H1 (cell line): ENCODE results near the gene LCAT. TPM values are rescaled to one million over a fixed set of nuclear protein-coding genes. Genes with fewer than 3 reads are reported as not detected.

Experiments used
- CTCF ChIA-PET: fragments of 300-600 bp; sonication (Branson Sonifier 250); formaldehyde crosslinking; loops from one replicate; lab custom pipeline; 2021; ENCODE audit not compliant: partially characterized antibody; lab: Charles Lee
- POLR2A ChIA-PET: fragments of 300-600 bp; sonication (Branson Sonifier 250); formaldehyde crosslinking; loops from one replicate; lab custom pipeline; 2021; ENCODE audit warnings: inconsistent platforms; ENCODE audit not compliant: partially characterized antibody; lab: Charles Lee
- DNase-seq, 2 experiments: peaks; one replicate each; pipeline versions ENCODE4 v3.0.0 to v3.0.0-alpha.2; 2010 to 2022; ENCODE audit warnings: low spot score in 2 of 2, low read depth in 1 of 2, mixed read lengths in 1 of 2
- FAIRE-seq: peaks from 2 replicates; lab custom pipeline; 2011; peaks lifted over from hg19 to GRCh38; lab: Jason Lieb, UNC
- H2AFZ ChIP-seq: 2 replicates; pipeline ENCODE4 v1.8.1; 2012; ENCODE audit warnings: low read length, inconsistent platforms
- H2AK5ac ChIP-seq: 2 replicates; pipeline ENCODE4 v1.6.1; 2013; ENCODE audit warnings: low read depth, low read length
- H2BK120ac ChIP-seq: replicated peaks from 2 replicates; pipeline ENCODE3; 2013; ENCODE audit warnings: low read depth, low read length, inconsistent platforms
- H2BK12ac ChIP-seq: 2 replicates; pipeline ENCODE4 v1.6.1; 2013; ENCODE audit warnings: low read depth, low read length
- H2BK15ac ChIP-seq: 2 replicates; pipeline ENCODE4 v1.6.1; 2013; ENCODE audit warnings: low read length
- H2BK20ac ChIP-seq: 2 replicates; pipeline ENCODE4 v1.6.1; 2013; ENCODE audit warnings: low read length
- H2BK5ac ChIP-seq: 2 replicates; pipeline ENCODE4 v1.6.1; 2013; ENCODE audit warnings: low read depth, low read length
- H3K14ac ChIP-seq: 2 replicates; pipeline ENCODE4 v1.6.1; 2013; ENCODE audit warnings: inconsistent platforms; ENCODE audit not compliant: insufficient read length
- H3K18ac ChIP-seq: 2 replicates; pipeline ENCODE4 v1.6.1; 2013; ENCODE audit warnings: low read length; ENCODE audit errors: extremely low read depth
- H3K23ac ChIP-seq: 2 replicates; pipeline ENCODE4 v1.6.1; 2013; ENCODE audit warnings: inconsistent platforms; ENCODE audit not compliant: insufficient read length
- H3K23me2 ChIP-seq: 2 replicates; pipeline ENCODE4 v1.6.1; 2013; ENCODE audit warnings: low read depth, low read length
- H3K27ac ChIP-seq: 2 replicates; pipeline ENCODE4 v1.6.1; 2011; ENCODE audit warnings: low read depth, low read length, inconsistent platforms
- H3K27me3 ChIP-seq, 4 experiments: replicated peaks in 1 of 4; 1 replicate in 1 of 4; 2 replicates in 3 of 4; pipeline versions ENCODE4 v1.6.1 to v1.8.1; 2011 to 2013; ENCODE audit warnings: low read length in 3 of 4, mild to moderate bottlenecking in 3 of 4, inconsistent platforms in 2 of 4, mixed read lengths in 2 of 4, moderate library complexity in 1 of 4; ENCODE audit not compliant: control insufficient read depth in 3 of 4, insufficient read depth in 3 of 4; ENCODE audit errors: extremely low read depth in 1 of 4
- H3K36me3 ChIP-seq, 4 experiments: 2 replicates each; pipeline versions ENCODE4 v1.6.1 to v1.8.1; 2011 to 2013; ENCODE audit warnings: mild to moderate bottlenecking in 4 of 4, low read length in 3 of 4, moderate library complexity in 2 of 4, control low read depth in 1 of 4, inconsistent platforms in 1 of 4; ENCODE audit not compliant: insufficient read depth in 4 of 4, control insufficient read depth in 2 of 4
- H3K4ac ChIP-seq: replicated peaks from 2 replicates; pipeline ENCODE3; 2013; ENCODE audit warnings: low read length, low read depth, mixed read lengths, inconsistent platforms; ENCODE audit not compliant: insufficient read length
- H3K4me1 ChIP-seq, 4 experiments: replicated peaks in 1 of 4; 1 replicate in 1 of 4; 2 replicates in 3 of 4; pipeline versions ENCODE4 v1.6.1 to v1.8.1; 2011 to 2013; ENCODE audit warnings: low read length in 3 of 4, inconsistent platforms in 2 of 4, mixed read lengths in 1 of 4; ENCODE audit not compliant: insufficient read depth in 4 of 4, control insufficient read depth in 3 of 4
- H3K4me2 ChIP-seq, 2 experiments: 2 replicates each; pipeline versions ENCODE4 v1.6.1 to v1.8.1; 2011 to 2013; ENCODE audit warnings: low read depth in 2 of 2, low read length in 2 of 2, control low read depth in 1 of 2, inconsistent platforms in 1 of 2, mild to moderate bottlenecking in 1 of 2; ENCODE audit not compliant: insufficient read depth in 1 of 2
- H3K4me3 ChIP-seq, 4 experiments: fragments of 200-600, 300-600 bp in 1 of 4; sonication (generic), shearing (Covaris generic), sonication (Bioruptor Twin) in 1 of 4; 2 replicates each; pipeline versions ENCODE4 v1.5.1 to v1.8.1; 2011 to 2016; ENCODE audit warnings: low read length in 4 of 4, low read depth in 3 of 4, control low read depth in 2 of 4, inconsistent platforms in 2 of 4, mild to moderate bottlenecking in 2 of 4, mixed read lengths in 1 of 4, moderate library complexity in 1 of 4; ENCODE audit not compliant: insufficient read depth in 2 of 4; ENCODE audit errors: extremely low read depth in 1 of 4
- H3K56ac ChIP-seq: replicated peaks from 2 replicates; pipeline ENCODE3; 2013; ENCODE audit warnings: low read depth, mild to moderate bottlenecking, mixed read lengths, low read length, inconsistent platforms; ENCODE audit not compliant: insufficient read length
- H3K79me1 ChIP-seq: 2 replicates; pipeline ENCODE4 v1.6.1; 2013; ENCODE audit warnings: low read depth, low read length, control low read depth
- H3K79me2 ChIP-seq, 2 experiments: 2 replicates each; pipeline versions ENCODE4 v1.6.1 to v1.8.1; 2012 to 2013; ENCODE audit warnings: low read length in 2 of 2, mild to moderate bottlenecking in 2 of 2, inconsistent platforms in 1 of 2; ENCODE audit not compliant: insufficient read depth in 2 of 2, control insufficient read depth in 1 of 2
- H3K9ac ChIP-seq, 4 experiments: replicated peaks in 1 of 4; 1 replicate in 1 of 4; 2 replicates in 3 of 4; pipeline versions ENCODE4 v1.6.1 to v1.8.1; 2011 to 2013; ENCODE audit warnings: low read depth in 3 of 4, low read length in 3 of 4, control low read depth in 2 of 4, mild to moderate bottlenecking in 2 of 4, moderate library complexity in 2 of 4, inconsistent platforms in 1 of 4; ENCODE audit errors: extremely low read depth in 1 of 4
- H3K9me3 ChIP-seq, 2 experiments: 2 replicates each; pipeline versions ENCODE4 v1.6.1 to v1.8.1; 2012 to 2013; ENCODE audit warnings: mild to moderate bottlenecking in 2 of 2, moderate library complexity in 2 of 2, control low read depth in 1 of 2, inconsistent platforms in 1 of 2, low read depth in 1 of 2, low read length in 1 of 2, mixed read lengths in 1 of 2; ENCODE audit not compliant: insufficient read depth in 2 of 2
- H4K20me1 ChIP-seq, 2 experiments: replicated peaks in 1 of 2; 2 replicates each; pipeline versions ENCODE3 to v1.8.1; 2011 to 2013; ENCODE audit warnings: inconsistent platforms in 2 of 2, low read length in 2 of 2, mild to moderate bottlenecking in 1 of 2; ENCODE audit not compliant: insufficient read depth in 2 of 2, control insufficient read depth in 1 of 2
- H4K5ac ChIP-seq: 2 replicates; pipeline ENCODE4 v1.6.1; 2013; ENCODE audit warnings: low read length, low read depth, mixed read lengths, inconsistent platforms; ENCODE audit not compliant: insufficient read length
- H4K8ac ChIP-seq: 2 replicates; pipeline ENCODE4 v1.8.0; 2013; ENCODE audit warnings: mild to moderate bottlenecking, moderate library complexity, low read length, inconsistent platforms; ENCODE audit not compliant: insufficient read depth; ENCODE audit errors: extremely low read depth
- H4K91ac ChIP-seq: replicated peaks from 2 replicates; pipeline ENCODE3; 2013; ENCODE audit warnings: low read length, mixed read lengths, inconsistent platforms; ENCODE audit not compliant: insufficient read length
- CHD2 ChIP-seq: IDR thresholded peaks from 2 replicates; pipeline ENCODE4 v1.6.1; 2012; ENCODE audit warnings: low read length, improper control_type of control experiment
- JUND ChIP-seq: IDR thresholded peaks from 2 replicates; pipeline ENCODE4 v1.6.1; 2011; ENCODE audit warnings: mild to moderate bottlenecking, improper control_type of control experiment, low read length
- SIX5 ChIP-seq: IDR thresholded peaks from 2 replicates; pipeline ENCODE4 v1.6.1; 2011; ENCODE audit warnings: mild to moderate bottlenecking, low read depth, low read length
- ZNF274 ChIP-seq: IDR thresholded peaks from 2 replicates; pipeline ENCODE4 v1.7.0; 2012; ENCODE audit warnings: low read length, borderline replicate concordance; ENCODE audit errors: extremely low read depth
- WGBS, 2 experiments: shearing (Covaris generic) in 1 of 2; methylation state at CpG; one replicate each; pipeline versions ENCODE4 v1.1.6 to v1.1.7; 2013 to 2015; ENCODE audit warnings: low lambda C conversion rate in 2 of 2, mixed read lengths in 2 of 2, inconsistent platforms in 1 of 2, low coverage in 1 of 2, missing lambda C conversion rate in 1 of 2; ENCODE audit not compliant: insufficient replicate concordance in 2 of 2, insufficient coverage in 1 of 2, insufficient read length in 1 of 2; ENCODE audit errors: extremely low coverage in 1 of 2, missing lambda C conversion rate in 1 of 2; 5-methylcytosine and 5-hydroxymethylcytosine counted together
- polyA plus RNA-seq, 7 experiments: library from polyadenylated mRNA; depleted of rRNA in 3 of 7; stranded (reverse) in 5 of 7; unstranded in 2 of 7; fragments of >200 nt in 5 of 7; fragments of 200-250 nt in 2 of 7; gene quantifications; 1 replicate in 5 of 7; 2 replicates in 1 of 7; 4 replicates in 1 of 7; pipeline versions ENCODE4 v1.2.1 to v1.2.3, GENCODE V29; 2011 to 2013; ENCODE audit warnings: missing spikeins in 2 of 7, mixed read lengths in 2 of 7
- total RNA-seq: library from RNA; stranded (reverse); fragmentation: NEBNext Ultra II Directional; extraction: Animal tissue kit (Norgen Biotek cat#: 25700); gene quantifications from 2 replicates; pipeline ENCODE4 v1.2.1, GENCODE V29; 2021

Gene LCAT
- total and polyA plus RNA-seq, 2 of the 8 experiments (the other 6 are each of a cell fraction or from before 2014, with no cell fraction given): 9.4 to 19.6 TPM

- H3K79me1 ChIP-seq: peaks cover 8% of the 10 kb centered on the region; the same call in 1 of the 2 replicates
- H2AK5ac ChIP-seq: no peak overlapping the region
- H3K9ac ChIP-seq: no peak overlapping the region; a peak in 2 of 7 replicates
- no peak overlapping the region for H4K5ac ChIP-seq
- POLR2A ChIA-PET: interaction anchor here (0.5 to 3.4 kb wide), 4 partner anchors 13 to 74 kb away, joined by 3 to 9 read pairs (median 4); partner anchors contain the start of gene CENPT
- peaks cover 2 to 3% of the 10 kb centered on the region in 2 experiments for H4K20me1 ChIP-seq
- H3K27ac ChIP-seq: no peak overlapping the region
- H3K14ac ChIP-seq: no peak overlapping the region
- no peak overlapping the region for H3K23ac ChIP-seq
- H4K8ac ChIP-seq: no peak overlapping the region
- H3K4me3 ChIP-seq: no peak overlapping the region
- no peak overlapping the region for H2BK20ac ChIP-seq
- FAIRE-seq (no peak), DNase-seq (no peak)
- no peak overlapping the region for H2AFZ ChIP-seq
- CTCF ChIA-PET: interaction anchor here (0.7 to 7.6 kb wide), 5 partner anchors 9 to 35 kb away, joined by 4 to 74 read pairs (median 6); partner anchors contain the start of genes LCAT and NRN1L
- H2BK5ac ChIP-seq: no peak overlapping the region
- no peak overlapping the region for H3K18ac ChIP-seq
- WGBS, 2 experiments: 95% methylated on average over 36 of the region's 36 CpGs; no CpG with 5 or more reads in 1 of the 2 experiments
- no peaks in the 10 kb centered on the region for H3K79me2 ChIP-seq
- no peaks in the 10 kb centered on the region for H3K27me3 ChIP-seq
- H3K4me1 ChIP-seq: no peaks in the 10 kb centered on the region
- no peak overlapping the region for H2BK15ac ChIP-seq
- H3K9me3 ChIP-seq: no peaks in the 10 kb centered on the region
- no peak overlapping the region for H2BK120ac ChIP-seq
- no peak overlapping the region for H3K4me2 ChIP-seq
- H3K23me2 ChIP-seq: no peaks in the 10 kb centered on the region; the same call in 1 of the 2 replicates
- H4K91ac ChIP-seq: no peak overlapping the region
- peaks cover 0 to 17% (median 5%) of the 10 kb centered on the region in 4 experiments; a peak in 5 of 8 replicates for H3K36me3 ChIP-seq
- H3K56ac ChIP-seq: no peak overlapping the region
- H2BK12ac ChIP-seq: no peak overlapping the region
- H3K4ac ChIP-seq: no peak overlapping the region
- no peak for TF ChIP-seq SIX5
- TF ChIP-seq ZNF274: no peak
- no peak for TF ChIP-seq JUND
- no peak for TF ChIP-seq CHD2
Observed at GRCh38 chr16:67909056-67909742, 34.7 kb downstream of the LCAT start.
